ENCODE results near the gene OVOL2.

DNA sequence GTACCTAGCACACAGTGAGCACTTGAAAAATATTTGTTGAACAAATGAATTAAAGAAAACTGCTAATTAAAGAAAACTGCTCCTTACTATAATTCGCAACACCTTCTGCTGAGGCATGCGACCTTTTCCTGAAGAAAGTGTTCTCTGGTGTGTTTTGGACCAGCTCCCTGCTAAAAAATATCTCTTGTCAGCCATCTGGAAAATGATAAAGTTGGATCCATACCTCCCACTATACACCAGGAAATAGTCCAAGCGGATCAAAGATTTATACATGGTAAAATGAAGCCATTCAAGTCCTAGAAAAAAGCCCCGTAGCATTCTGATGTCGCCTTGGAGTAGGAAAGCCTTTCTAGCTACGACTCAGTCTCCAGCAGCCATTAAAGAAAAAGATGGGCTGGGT, 43.3 kb downstream of the OVOL2 start:
- TF ChIP-seq, protein P1, sequence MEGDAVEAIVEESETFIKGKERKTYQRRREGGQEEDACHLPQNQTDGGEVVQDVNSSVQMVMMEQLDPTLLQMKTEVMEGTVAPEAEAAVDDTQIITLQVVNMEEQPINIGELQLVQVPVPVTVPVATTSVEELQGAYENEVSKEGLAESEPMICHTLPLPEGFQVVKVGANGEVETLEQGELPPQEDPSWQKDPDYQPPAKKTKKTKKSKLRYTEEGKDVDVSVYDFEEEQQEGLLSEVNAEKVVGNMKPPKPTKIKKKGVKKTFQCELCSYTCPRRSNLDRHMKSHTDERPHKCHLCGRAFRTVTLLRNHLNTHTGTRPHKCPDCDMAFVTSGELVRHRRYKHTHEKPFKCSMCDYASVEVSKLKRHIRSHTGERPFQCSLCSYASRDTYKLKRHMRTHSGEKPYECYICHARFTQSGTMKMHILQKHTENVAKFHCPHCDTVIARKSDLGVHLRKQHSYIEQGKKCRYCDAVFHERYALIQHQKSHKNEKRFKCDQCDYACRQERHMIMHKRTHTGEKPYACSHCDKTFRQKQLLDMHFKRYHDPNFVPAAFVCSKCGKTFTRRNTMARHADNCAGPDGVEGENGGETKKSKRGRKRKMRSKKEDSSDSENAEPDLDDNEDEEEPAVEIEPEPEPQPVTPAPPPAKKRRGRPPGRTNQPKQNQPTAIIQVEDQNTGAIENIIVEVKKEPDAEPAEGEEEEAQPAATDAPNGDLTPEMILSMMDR (IDR thresholded peaks at IDR 0.05): no peak
- no peak for TF ChIP-seq POLR2A (IDR thresholded peaks at IDR 0.05)

Measured in uterus (tissue), 2 donors.